GM19239 (cell line): ENCODE data around the gene HECTD4.
"Not testable (repeated sequence)": the region's sequence is repeated elsewhere in the genome, so short reads cannot be mapped to it uniquely, and the experiment has no call there.

Source experiments
- DNase-seq: peaks from one replicate; pipeline ENCODE4 v3.0.0; 2011; ENCODE audit warnings: low spot score; ENCODE audit not compliant: insufficient read length
- FAIRE-seq: peaks from 2 replicates; lab custom pipeline; 2011; peaks lifted over from hg19 to GRCh38; lab: Jason Lieb, UNC

The HECTD4 gene

DNA sequence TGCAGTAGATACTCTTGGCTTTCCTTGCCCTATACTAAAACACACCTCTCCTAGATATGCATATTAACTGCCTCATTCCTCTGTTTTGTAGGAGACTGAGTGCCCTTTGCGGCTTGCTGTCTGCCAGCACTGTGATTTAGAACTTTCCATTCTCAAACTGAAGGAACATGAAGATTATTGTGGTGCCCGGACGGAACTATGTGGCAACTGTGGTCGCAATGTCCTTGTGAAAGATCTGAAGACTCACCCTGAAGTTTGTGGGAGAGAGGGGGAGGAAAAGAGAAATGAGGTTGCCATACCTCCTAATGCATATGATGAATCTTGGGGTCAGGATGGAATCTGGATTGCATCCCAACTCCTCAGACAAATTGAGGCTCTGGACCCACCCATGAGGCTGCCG lies 241.5 kb downstream of the HECTD4 start:
- FAIRE-seq (no peak), DNase-seq (no peak)

DNA sequence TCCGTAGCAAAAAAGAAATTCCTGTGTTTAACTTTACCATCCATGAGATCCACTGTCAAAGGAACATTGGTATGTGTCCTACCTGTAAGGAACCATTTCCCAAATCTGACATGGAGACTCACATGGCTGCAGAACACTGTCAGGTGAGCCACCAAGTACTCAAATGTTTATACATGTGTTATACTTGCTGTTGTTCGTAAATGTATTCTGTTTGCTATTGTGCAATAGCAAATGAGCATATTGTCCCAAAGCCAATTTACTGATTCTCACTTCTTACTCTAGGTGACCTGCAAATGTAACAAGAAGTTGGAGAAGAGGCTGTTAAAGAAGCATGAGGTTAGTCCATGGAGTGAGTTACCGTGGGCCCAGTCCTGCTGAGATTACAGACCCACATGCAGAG lies 247.5 kb downstream of the HECTD4 start:
- no peak for DNase-seq
- FAIRE-seq: no peak

DNA sequence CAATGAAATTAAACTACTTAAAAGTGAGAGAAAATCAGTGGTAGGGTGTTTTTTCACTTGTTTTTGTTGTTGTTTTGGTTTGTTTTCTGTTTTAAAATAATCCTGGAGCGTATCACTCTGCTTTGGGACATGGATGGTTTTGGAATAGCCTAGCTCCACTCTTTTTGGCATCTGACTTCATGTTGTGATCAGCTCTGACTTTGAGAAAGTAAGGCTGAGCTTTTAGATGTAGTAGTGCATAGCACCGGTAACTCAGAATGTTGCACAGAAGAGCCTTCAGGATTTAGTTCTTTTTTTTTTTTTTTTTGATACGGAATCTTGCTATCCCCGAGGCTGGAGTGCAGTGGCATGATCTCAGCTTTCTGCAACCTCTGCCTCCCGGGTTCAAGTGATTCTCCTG lies 248.8 kb downstream of the HECTD4 start:
- FAIRE-seq (no peak), DNase-seq (no peak)

DNA sequence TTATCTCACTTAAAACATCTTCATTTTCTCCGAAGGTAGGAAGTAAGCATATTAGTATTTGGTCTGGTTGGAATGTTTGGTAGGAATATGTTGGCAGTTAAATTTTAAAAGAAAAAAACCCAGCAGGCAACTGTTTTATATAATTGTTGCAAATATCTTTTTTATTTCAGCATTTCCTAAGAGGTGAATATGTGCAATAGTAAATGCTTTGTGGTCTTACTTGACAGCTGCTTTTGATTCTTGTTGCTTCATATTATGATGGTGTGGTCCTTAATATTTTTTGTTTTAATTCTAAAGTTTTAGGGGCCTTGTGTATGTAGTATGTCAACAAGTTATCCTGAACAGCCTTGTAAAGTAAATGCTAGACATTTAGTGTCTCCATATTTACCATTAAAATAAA lies 250.5 kb downstream of the HECTD4 start:
- no peak for DNase-seq

DNA sequence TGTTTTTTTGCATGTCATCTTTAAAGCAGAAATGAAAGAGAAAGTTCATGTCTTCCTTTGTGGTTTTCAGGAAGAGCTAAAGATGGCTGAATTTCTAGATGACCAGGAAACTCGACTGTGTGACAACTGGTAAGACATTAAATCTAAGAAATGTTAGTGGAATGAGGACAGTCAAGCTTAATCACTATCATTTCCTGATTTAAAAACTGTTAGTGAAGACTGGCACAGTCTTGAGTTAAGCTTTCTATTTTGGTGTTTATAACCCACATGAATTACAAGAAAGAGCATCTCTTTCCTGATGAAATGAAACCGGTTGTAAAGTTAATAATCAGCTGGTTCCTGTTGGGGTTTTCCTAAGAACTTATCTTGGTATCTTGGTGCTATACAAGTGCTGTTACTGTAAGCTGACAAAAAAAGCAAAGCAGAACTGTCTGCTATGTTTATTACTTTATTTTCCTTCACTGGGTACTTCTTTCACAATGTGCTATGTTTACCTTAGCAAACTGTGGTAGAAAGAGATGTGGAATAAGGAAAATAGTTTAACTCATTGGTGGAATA lies 251.7 kb downstream of the HECTD4 start:
- peak; percentile 21 for DNase-seq
- FAIRE-seq: peak; percentile 80

More for the DNA sequence above, 250.5 kb downstream of the HECTD4 start:
- FAIRE-seq: peak; percentile 48

DNA sequence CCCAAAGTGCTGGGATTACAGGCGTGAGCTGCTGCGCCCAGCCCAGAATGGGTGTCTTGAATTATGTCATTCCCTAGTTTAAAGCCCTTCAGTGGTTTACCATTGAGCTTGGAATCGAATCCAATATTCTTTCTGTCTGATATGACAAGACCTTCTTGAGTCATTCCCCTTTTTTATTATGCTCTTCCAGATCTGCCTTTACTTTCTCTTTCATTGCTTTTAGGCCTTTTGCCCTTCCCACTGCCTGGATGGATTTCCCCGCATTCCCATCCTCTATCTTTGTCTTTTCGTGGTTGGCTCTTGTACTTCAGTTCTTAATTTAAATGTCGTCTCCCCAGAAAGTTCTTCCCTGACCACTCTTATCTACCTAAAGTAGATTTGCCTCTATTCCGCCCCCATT lies 255.3 kb downstream of the HECTD4 start:
- FAIRE-seq: no peak
- DNase-seq: no peak

DNA sequence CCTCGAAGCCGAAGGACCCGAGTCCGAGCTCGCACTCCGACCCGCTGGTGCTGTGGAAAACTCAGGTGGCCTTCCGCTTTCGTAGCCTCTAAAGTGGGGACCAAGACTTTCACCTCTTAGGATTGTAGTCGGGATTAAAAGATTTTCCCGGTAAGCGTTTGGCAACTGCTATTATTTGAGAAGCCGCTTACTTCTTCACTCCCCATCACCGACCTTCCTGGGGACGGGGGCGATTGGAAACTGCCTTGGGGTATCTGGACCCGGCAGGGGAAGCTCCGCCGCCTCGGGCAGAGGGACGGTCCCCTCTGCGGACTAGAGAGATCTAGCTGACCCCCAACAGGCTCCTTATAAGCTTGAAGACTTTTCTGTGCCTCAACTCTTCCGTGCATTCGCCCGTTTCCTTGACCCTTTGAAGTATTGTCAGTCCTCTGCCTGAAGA lies 256.2 kb downstream of the HECTD4 start:
- DNase-seq (no peak), FAIRE-seq (no peak)

DNA sequence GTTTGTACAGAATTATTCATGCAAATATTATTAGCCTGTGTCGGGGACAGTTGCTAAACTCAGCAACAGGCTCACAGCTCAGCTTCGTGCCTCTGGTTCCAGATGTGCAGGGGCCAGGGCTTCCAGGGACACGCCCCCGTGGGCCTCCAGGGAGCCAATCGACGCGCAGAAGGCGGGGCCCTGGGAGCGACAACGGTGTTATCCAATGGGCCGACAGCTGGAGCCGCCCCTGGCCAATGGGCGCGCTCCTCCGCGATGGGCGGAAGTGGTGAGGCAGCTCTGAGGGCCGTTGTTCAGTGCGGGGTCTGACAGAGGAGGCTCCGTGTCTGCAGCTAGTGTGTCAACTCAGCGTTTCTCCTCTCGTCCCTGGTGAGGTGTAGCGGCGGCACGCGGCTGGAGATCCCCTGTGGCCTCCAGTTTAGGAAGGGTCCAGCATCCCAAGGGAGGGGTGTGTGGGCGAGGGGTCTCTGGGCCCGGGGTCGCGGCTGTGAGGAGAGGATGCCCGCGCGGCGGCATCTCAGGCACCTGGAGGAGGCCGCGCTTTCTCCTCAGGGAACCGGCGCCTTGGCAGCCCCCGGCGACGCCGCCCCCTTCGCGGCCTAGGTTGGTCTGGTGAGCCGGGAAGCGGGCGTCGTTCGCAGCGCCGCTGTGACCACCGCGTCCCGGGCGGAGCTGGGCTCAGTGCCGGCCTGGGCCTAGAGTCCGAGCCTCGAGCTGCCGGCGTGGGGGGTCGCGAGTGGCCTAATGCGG lies 256.8 kb downstream of the HECTD4 start, which contains the start of gene TRAFD1:
TSS of gene TRAFD1 (plus strand) at position 311 of the 750 bp plus-strand sequence. CDS start 4,963 bp downstream, outside the sequence.
- FAIRE-seq (peak; percentile 97), DNase-seq (peak; percentile 92)

DNA sequence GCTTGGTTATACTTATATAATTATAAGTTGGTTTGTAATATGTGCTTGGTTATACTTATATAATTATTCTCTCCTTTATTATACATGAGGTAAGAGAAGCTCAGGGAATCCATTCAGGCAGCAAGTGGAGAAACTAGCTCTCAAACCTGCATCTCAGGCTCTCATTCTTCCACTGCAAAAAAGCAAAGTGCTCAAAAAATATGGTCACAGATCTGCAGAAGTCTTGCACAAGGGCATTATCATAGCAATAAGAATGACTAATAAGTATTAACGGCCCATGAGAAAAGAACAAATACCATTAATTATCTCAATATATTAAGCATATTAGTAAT lies 257.3 kb downstream of the HECTD4 start:
- FAIRE-seq (no peak), DNase-seq (no peak)

DNA sequence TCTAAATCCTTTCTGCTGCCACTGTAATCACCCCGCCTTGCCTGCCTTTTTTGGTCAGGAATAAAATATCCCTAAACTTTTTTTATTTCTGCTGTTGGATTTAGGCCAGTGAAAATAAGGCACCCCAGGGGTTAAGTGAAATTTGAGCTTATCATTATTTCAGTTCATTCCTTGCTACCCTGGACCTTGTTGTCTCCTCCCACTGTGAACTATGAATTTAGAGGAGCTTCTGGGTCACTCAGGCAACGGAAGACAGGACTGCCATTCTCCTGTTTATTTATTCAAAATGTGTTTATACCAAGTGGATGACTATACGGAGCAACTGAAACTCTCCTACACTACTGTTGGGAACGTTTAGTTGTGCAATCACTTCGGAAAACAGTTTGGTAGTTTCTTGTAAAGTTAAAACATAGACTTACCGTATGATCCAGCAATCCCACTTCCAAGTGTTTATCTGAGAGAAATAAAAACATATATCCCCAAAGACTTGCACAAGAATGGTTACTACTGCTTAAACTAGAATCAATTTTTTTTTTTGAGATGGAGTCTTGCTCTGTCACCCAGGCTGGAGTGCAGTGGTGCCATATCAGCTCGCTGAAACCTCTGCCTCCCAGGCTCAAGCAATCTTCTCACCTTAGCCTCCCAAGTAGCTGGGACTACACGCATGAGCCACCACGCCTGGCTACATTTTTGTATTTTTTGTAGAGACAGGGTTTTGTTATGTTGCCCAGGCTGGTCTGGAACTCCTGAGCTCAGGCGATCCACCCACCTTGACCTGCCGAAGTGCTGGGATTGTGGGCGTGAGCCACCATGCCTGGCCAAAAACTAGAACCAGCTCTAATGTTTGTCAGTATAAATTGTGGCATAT lies 259.2 kb downstream of the HECTD4 start:
- DNase-seq (no peak), FAIRE-seq (no peak)

DNA sequence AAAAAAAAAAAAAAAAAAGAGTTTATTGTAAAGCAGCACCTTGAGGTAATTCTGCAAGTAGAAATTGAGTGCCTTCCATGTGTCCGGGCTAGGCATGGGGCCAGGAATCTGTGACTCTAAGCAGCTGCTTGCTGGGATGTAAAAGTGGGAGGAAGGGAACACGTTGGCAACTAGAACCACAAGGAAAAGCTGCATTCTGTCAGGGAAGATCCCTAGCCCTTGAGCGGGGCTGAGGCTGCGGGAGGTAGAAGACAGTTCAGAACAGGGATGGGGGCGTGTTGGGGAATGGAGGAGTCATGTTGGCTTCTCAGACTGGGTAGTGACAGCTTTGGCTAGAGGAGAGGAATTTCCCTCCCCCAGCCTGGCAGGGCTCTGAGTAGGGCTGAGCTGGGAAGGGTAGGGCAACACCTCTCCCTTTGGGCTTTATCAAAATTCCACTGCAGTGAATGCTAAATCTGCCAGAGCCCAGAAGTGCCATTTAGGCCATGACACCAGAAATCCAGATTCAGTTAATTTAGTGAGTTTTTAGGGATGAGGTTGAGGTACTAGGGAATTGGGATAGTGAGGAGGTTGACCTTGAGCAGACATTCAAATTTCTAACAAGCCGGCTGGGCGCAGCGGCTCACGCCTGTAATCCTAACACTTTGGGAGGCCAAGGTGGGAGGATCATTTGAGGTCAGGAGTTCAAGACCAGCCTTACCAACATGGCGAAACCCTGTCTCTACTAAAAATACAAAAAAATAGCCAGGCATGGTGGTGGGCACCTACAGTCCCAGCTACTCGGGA lies 260.3 kb downstream of the HECTD4 start:
- DNase-seq (no peak), FAIRE-seq (no peak)

DNA sequence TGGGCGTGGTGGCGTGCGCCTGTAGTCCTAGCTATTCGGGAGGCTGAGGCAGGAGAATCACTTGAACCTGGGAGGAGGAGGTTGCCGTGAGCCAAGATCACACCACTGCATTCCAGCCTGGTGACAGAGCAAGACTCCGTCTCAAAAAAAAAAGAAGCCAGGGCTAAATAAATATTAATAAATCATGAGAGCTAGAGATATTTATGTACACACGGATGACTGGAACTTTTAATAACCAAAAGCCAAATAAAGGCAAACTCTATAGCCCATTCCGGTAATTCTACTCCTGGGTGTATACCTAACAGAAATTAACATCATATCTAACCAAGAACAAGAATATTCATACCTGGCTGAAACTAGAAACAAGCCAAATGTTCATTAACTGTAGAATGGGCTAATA lies 264.5 kb downstream of the HECTD4 start:
- FAIRE-seq (no peak), DNase-seq (no peak)

DNA sequence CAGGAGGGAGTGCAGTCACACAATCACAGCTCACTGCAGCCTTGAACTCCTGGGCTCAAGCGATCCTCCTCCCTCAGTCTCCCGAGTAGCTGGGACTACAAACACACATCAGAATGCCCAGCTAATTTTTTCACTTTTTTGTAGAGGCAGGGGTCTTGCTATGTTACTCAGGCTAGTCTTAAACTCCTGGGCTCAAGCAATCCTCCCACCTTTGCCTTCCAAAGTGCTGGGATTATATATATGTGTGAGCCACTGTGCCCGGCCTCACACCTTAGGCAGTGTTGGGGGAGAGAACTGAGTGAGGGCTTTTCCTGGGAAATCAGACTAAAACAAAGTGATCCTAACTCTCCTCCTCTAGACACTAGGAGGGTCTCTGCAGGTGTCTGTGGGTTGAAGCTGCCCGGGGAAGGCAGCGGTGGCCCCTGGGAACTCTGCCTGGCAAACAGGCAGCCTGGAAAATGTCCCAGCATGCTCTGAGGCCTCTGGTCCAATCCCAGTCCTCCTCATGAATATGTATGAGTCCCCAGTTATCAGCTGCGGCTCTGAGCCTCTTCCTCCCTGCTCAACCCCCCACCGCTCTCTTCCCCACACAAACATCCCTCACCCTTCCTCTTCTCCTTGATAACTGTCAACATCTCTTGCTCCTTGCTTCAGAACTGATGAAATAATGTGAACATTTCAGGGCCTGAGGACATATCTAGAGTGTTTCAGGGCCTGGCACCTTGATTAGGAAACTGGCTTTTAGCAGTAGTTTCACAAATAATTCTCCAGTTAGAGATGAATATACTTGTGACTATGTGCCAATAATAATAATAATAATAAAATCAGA lies 265.8 kb downstream of the HECTD4 start:
- no peak for DNase-seq
- FAIRE-seq: no peak

DNA sequence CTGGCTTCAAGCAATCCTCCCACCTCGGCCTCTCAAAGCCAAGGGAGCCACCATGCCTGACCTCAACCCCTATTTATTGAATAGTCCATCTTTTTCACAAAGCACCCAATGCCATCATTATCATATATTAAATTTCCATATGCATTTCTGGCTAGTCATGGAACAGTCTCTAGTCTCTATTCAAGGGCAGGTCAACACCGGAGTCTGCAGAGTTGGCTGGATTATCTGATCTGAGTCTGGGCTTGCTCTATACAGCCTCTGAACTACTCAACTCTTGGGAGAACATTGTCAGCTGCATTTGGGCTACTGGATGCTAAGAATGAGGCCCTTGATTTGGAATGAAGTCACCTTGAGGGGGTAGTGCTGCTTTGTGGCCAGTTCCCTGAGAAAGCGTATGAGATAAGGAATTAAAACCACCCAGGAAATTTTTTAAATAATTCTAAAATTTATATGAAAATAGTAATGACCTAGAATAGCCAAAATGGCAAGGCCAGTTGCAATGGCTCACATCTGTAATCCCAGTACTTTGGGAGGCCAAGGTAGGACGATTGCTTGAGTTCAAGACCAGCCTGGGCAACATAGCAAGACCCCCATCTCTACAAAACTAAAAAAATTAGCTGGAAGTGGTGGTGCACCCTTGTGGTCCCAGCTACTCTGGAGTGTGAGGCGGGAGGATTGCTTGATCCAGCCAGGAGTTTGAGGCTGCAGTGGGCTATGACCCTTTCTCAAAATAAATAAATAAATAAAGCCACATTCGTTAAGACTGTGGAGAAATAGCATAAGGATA lies 266.8 kb downstream of the HECTD4 start:
- DNase-seq: no peak
- FAIRE-seq: no peak

DNA sequence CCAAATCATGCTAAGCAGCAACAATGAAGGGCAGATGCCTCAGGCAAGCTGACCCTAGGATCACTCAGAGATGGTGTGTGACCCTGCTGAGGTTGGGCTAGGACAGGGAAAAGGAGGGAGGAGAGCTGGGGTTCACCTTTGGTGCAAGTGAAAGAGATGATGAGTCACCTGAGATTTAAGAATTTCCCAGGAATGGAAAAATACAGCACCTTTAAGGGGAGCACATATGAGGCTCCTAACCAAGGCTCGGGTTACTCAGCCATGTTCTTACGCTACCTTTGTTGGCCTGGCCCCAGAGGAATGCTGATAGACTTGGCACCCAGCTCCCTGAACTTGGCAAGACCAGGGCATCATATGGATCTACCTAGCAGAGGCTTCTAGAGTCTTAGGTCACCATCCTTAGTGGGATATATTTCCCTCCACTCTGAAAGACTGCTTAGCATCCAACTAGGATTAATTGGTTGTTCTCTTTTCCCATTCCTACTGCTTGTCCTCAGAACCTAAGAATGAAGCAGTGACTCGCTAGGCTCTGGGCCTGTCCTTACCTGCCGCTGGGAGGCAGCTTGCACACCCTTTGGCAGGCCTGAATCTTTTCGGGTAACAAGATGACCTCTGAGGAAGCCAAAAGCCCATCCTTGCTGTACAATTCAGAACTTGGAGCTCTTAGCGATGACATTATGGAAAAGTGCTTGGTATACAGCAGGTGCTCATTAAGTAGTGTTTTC lies 269.7 kb downstream of the HECTD4 start:
- FAIRE-seq: no peak
- no peak for DNase-seq

DNA sequence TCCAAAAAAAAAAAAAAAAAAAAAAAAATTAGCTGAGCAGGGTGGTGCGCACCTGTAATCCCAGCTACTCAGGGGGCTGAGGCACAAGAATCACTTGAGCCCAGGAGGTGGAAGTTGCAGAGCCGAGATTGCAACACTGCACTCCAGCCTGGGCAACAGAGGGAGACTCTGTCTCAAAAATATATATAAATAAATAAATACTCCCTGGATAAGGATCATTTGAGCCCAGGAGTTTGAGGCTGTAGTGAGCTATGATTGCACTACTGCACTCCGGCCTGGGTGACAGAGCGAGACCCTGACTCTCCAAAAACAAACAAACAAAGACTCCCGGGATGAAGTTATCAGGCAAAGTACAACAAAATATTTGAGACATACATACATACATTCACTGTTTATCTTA lies 270.3 kb downstream of the HECTD4 start:
- FAIRE-seq: no peak
- DNase-seq: no peak

DNA sequence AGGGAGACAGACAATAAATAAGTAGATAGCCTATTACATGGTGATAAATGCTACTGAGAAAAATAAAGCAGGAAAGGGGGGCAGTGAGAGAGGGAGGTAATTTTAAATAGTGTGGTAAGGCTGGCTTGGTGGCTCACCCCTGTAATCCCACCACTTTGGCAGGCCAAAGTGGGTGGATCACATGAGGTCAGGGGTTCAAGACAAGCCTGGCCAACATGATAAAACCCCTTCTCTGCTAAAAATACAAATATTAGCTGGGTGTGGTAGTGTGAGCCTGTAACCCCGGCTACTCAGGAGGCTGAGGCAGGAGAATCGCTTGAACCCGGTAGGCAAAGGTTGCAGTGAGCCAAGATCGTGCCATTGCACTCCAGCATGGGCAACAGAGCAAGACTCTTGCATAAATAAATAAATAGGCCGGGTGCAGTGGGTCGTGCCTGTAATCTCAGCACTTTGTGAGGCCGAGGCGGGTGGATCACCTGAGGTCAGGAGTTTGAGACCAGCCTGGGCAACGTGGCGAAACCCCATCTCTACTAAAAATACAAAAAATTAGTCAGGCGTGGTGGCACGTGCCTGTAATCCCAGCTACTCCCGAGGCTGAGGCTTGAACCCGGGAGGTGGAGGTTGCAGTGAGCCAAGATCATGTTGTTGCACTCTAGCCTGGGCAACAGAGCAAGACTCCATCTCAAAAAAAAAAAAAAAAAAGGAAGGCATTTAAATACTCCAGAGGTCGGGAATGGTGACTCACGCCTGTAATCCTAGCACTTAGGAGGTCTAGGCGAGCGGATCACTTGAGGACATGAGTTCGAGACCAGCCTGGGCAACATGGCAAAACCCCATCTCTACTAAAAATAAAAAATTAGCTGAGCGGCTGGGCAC lies 271.2 kb downstream of the HECTD4 start:
- not testable (repeated sequence) for FAIRE-seq, DNase-seq
